Head of caudate nucleus (tissue), 42 donors: ENCODE results near the gene ADGRL1.
A peak's percentile ranks its signal among the peaks of the same experiment; 100 is the strongest.
"Not testable (repeated sequence)": the region's sequence is repeated elsewhere in the genome, so short reads cannot be mapped to it uniquely, and the experiment has no call there.

Source experiments
- DNase-seq, 42 donors: peaks; one replicate each; pipeline versions ENCODE4 v3.0.0 to v3.0.0-alpha.2; 2020 to 2021; ENCODE audit warnings: mixed read lengths in 7 of 42
- intact Hi-C: fragments of 100-400 bp; cut with DNase I; formaldehyde crosslinking; loops from one replicate; pipeline ENCODE4 v1.15.0; 2022

ADGRL1 gene

GRCh38 chr19:14200147-14200841, 5.7 kb downstream of the ADGRL1 start:
- intact Hi-C loops: loop anchor here (10.0 kb wide), 1 partner anchor 145 kb away; no protein-coding TSS in a partner anchor
- DNase-seq: peak in 32 of 42 donors; percentile 20 to 75 (median 54)

- DNase-seq: peak in 32 of 42 donors; percentile 20 to 82 (median 54)
- intact Hi-C loops: no loop called here
Measured at GRCh38 chr19:14198384-14199376, 7.3 kb downstream of the ADGRL1 start.

GRCh38 chr19:14197882-14198281, 8.1 kb downstream of the ADGRL1 start:
- DNase-seq: no peak
- intact Hi-C loops: no loop called here

- intact Hi-C loops, DNase-seq: not testable (repeated sequence)
Measured at GRCh38 chr19:14197288-14197687, 8.7 kb downstream of the ADGRL1 start.

- intact Hi-C loops: not testable (repeated sequence)
Measured at GRCh38 chr19:14196105-14196504, 9.9 kb downstream of the ADGRL1 start.

GRCh38 chr19:14195216-14195615, 10.8 kb downstream of the ADGRL1 start:
- intact Hi-C loops: not testable (repeated sequence)
- peak in 37 of 42 donors; percentile 26 to 83 (median 60) for DNase-seq

More at GRCh38 chr19:14196105-14196504, 9.9 kb downstream of the ADGRL1 start:
- peak in 40 of 42 donors; percentile 28 to 87 (median 67) for DNase-seq

GRCh38 chr19:14189415-14189814, 16.6 kb downstream of the ADGRL1 start:
- intact Hi-C loops: no loop called here
- DNase-seq: no peak

GRCh38 chr19:14188086-14188485, 17.9 kb downstream of the ADGRL1 start:
- intact Hi-C loops: not testable (repeated sequence)

GRCh38 chr19:14187561-14187960, 18.4 kb downstream of the ADGRL1 start:
- intact Hi-C loops: no loop called here
- DNase-seq: no peak

More at GRCh38 chr19:14188086-14188485, 17.9 kb downstream of the ADGRL1 start:
- DNase-seq: not testable (repeated sequence)

GRCh38 chr19:14186684-14187083, 19.3 kb downstream of the ADGRL1 start:
- intact Hi-C loops, DNase-seq: not testable (repeated sequence)

- DNase-seq, intact Hi-C loops: not testable (repeated sequence)
Measured at GRCh38 chr19:14185691-14186090, 20.3 kb downstream of the ADGRL1 start.

GRCh38 chr19:14185158-14185557, 20.8 kb downstream of the ADGRL1 start:
- intact Hi-C loops: no loop called here
- no peak for DNase-seq

GRCh38 chr19:14183741-14184350, 22.1 kb downstream of the ADGRL1 start:
- no peak for DNase-seq
- intact Hi-C loops: no loop called here

GRCh38 chr19:14182476-14182875, 23.5 kb downstream of the ADGRL1 start:
- DNase-seq: peak in 20 of 42 donors; percentile 26 to 77 (median 44)

GRCh38 chr19:14181906-14182305, 24.1 kb downstream of the ADGRL1 start:
- intact Hi-C loops: no loop called here
- DNase-seq: no peak

More at GRCh38 chr19:14182476-14182875, 23.5 kb downstream of the ADGRL1 start:
- intact Hi-C loops: no loop called here

GRCh38 chr19:14181199-14181598, 24.8 kb downstream of the ADGRL1 start:
- intact Hi-C loops, DNase-seq: not testable (repeated sequence)

- no peak for DNase-seq
Measured at GRCh38 chr19:14177496-14178074, 28.4 kb downstream of the ADGRL1 start.

GRCh38 chr19:14175351-14175792, 30.6 kb downstream of the ADGRL1 start:
- intact Hi-C loops: no loop called here

More at GRCh38 chr19:14177496-14178074, 28.4 kb downstream of the ADGRL1 start:
- intact Hi-C loops: no loop called here

GRCh38 chr19:14174883-14175282, 31.1 kb downstream of the ADGRL1 start:
- DNase-seq: no peak
- intact Hi-C loops: no loop called here

More at GRCh38 chr19:14175351-14175792, 30.6 kb downstream of the ADGRL1 start:
- no peak for DNase-seq
